GM12878 (cell line): ENCODE results near the gene TIAM1. TPM values are rescaled to one million over a fixed set of nuclear protein-coding genes. Genes with fewer than 3 reads are reported as not detected.

Source experiments
- ATAC-seq: fragments of 200-7000 bp; cut with Tn5 transposase; 3 replicates; pipeline ENCODE4 v1.9.1; 2020; ENCODE audit warnings: mild to moderate bottlenecking, moderate library complexity
- BruUV-seq: library from RNA; stranded (reverse); fragments of 400-500 nt; replicated peaks from 2 replicates; lab custom pipeline; 2021; lab: Mats Ljungman, UMichigan
- CTCF ChIA-PET: fragments of 300-600 bp; sonication (Branson Sonifier 250); formaldehyde crosslinking; extraction: SDS; loops from one replicate; lab custom pipeline; 2021; ENCODE audit warnings: inconsistent platforms; lab: Yijun Ruan, JAX
- POLR2A ChIA-PET: fragments of 350-600 bp; formaldehyde crosslinking; extraction: SDS; loops from one replicate; lab custom pipeline; 2021; ENCODE audit warnings: inconsistent platforms; lab: Charles Lee
- RAD21 ChIA-PET: fragments of 300-600 bp; sonication (Branson Sonifier 250); formaldehyde crosslinking; loops from one replicate; lab custom pipeline; 2023; ENCODE audit warnings: antibody characterized with exemption; ENCODE audit not compliant: unreplicated experiment; lab: Charles Lee
- SMC1A ChIA-PET: fragments of 300-600 bp; sonication (Branson Sonifier 250); formaldehyde crosslinking; loops from one replicate; lab custom pipeline; 2023; ENCODE audit not compliant: unreplicated experiment, uncharacterized antibody; lab: Charles Lee
- DNase-seq: peaks from one replicate; pipeline ENCODE4 v3.0.0-alpha.2; 2011; ENCODE audit warnings: low read depth, low spot score
- FAIRE-seq: peaks from 3 replicates; lab custom pipeline; 2011; peaks lifted over from hg19 to GRCh38; lab: Jason Lieb, UNC
- H2AFZ ChIP-seq: 2 replicates; pipeline ENCODE4 v1.6.0; 2011; ENCODE audit warnings: low read depth, low read length, control low read depth; ENCODE audit not compliant: control insufficient read depth
- H3K27ac ChIP-seq: 2 replicates; pipeline ENCODE4 v1.5.1; 2011; ENCODE audit warnings: control low read depth; ENCODE audit not compliant: control insufficient read depth, insufficient read depth
- H3K27me3 ChIP-seq, 2 experiments: replicated peaks in 1 of 2; 2 replicates each; pipeline versions ENCODE4 v1.6.0 to v1.6.1; 2011; ENCODE audit warnings: low read length in 1 of 2; ENCODE audit not compliant: control insufficient read depth in 2 of 2, insufficient read depth in 2 of 2
- H3K36me3 ChIP-seq, 2 experiments: 2 replicates each; pipeline ENCODE4 v1.5.1; 2011; ENCODE audit warnings: low read length in 1 of 2; ENCODE audit not compliant: control insufficient read depth in 2 of 2, insufficient read depth in 2 of 2
- H3K4me1 ChIP-seq: 2 replicates; pipeline ENCODE4 v1.6.1; 2011; ENCODE audit warnings: mild to moderate bottlenecking, low read length, moderate library complexity, mixed read lengths; ENCODE audit not compliant: control insufficient read depth, insufficient read depth
- H3K4me2 ChIP-seq: 2 replicates; pipeline ENCODE4 v1.6.0; 2011; ENCODE audit warnings: control low read depth; ENCODE audit not compliant: control insufficient read depth, insufficient read depth
- H3K4me3 ChIP-seq: fragments of 200-600 bp; sonication (generic); 2 replicates; pipeline ENCODE4 v1.5.1; 2016
- H3K79me2 ChIP-seq: 2 replicates; pipeline ENCODE4 v1.6.0; 2011; ENCODE audit warnings: low read length; ENCODE audit not compliant: control insufficient read depth, insufficient read depth
- H3K9ac ChIP-seq: 2 replicates; pipeline ENCODE4 v1.8.0; 2011; ENCODE audit warnings: low read length, control low read depth, mixed read lengths; ENCODE audit not compliant: control insufficient read depth, insufficient read depth
- H3K9me3 ChIP-seq: replicated peaks from 3 replicates; pipeline ENCODE4 v1.5.1; 2011; ENCODE audit warnings: mild to moderate bottlenecking, low read length; ENCODE audit not compliant: control insufficient read depth, insufficient read depth
- H4K20me1 ChIP-seq: 2 replicates; pipeline ENCODE4 v1.6.0; 2011; ENCODE audit not compliant: control insufficient read depth, insufficient read depth
- MEF2A ChIP-seq: IDR thresholded peaks from 2 replicates; pipeline ENCODE4 v1.6.1; 2011; ENCODE audit warnings: low read depth, mild to moderate bottlenecking, low read length, moderate library complexity; ENCODE audit not compliant: insufficient read depth
- NBN ChIP-seq: fragments of 450-650 bp; IDR thresholded peaks from 2 replicates; pipeline ENCODE4 v1.6.1; 2016
- NR2C1 ChIP-seq: fragments of 450-650 bp; IDR thresholded peaks from 2 replicates; pipeline ENCODE4 v1.6.1; 2017; ENCODE audit warnings: antibody characterized with exemption, mild to moderate bottlenecking, moderate library complexity
- NR2C2 ChIP-seq: IDR thresholded peaks from 2 replicates; pipeline ENCODE4 v1.6.1; 2011; ENCODE audit warnings: borderline replicate concordance, low read depth; ENCODE audit not compliant: control insufficient read depth, insufficient read length
- PML ChIP-seq: IDR thresholded peaks from 2 replicates; pipeline ENCODE4 v1.6.1; 2012; ENCODE audit warnings: low read length, inconsistent platforms
- WGBS: methylation state at CpG from one replicate; pipeline ENCODE4 v1.1.6; 2016; ENCODE audit warnings: low lambda C conversion rate; ENCODE audit not compliant: insufficient replicate concordance, insufficient coverage; ENCODE audit errors: missing lambda C conversion rate; 5-methylcytosine and 5-hydroxymethylcytosine counted together
- in situ Hi-C: fragments of 300-500 bp; cut with MboI; formaldehyde crosslinking; loops from 9 replicates; pipeline ENCODE4 v1.14.3; 2018; ENCODE audit warnings: mixed read lengths
- intact Hi-C: fragments of 100-400 bp; cut with micrococcal nuclease; formaldehyde crosslinking; loops from one replicate; pipeline ENCODE4 v1.14.2; 2022; ENCODE audit not compliant: unreplicated experiment
- polyA plus RNA-seq, 11 experiments: library from polyadenylated mRNA; depleted of rRNA in 4 of 11; unstranded in 6 of 11; stranded (reverse) in 5 of 11; fragments of >200 nt; fragmentation: Nextera tagmentation in 4 of 11; fragmentation: Illumina TruSeq in 1 of 11; extraction: Ambion mirVana in 4 of 11; extraction: Trizol in 1 of 11; gene quantifications; 1 replicate in 1 of 11; 2 replicates in 10 of 11; pipeline versions ENCODE4 v1.2.1 to v1.2.3, GENCODE V29; 2011 to 2016; ENCODE audit warnings: inconsistent platforms in 2 of 11, missing spikeins in 2 of 11, low read depth in 1 of 11
- total RNA-seq, 4 experiments: library from RNA; depleted of rRNA in 3 of 4; stranded (reverse); fragments of >200 nt in 3 of 4; fragmentation: Illumina TruSeq in 1 of 4; extraction: Trizol in 1 of 4; gene quantifications; 2 replicates each; pipeline versions ENCODE4 v1.2.1 to v1.2.3, GENCODE V29; 2013 to 2021
- TF ChIP-seq, protein P1 (sequence below): fragments of 450-650 bp; IDR thresholded peaks from 2 replicates; pipeline ENCODE4 v1.6.1; 2014; ENCODE audit warnings: mild to moderate bottlenecking
- TF ChIP-seq, protein P2 (sequence below): fragments of 450-650 bp; formaldehyde crosslinking; IDR thresholded peaks from 2 replicates; pipeline ENCODE4 v1.5.0; 2022; ENCODE audit warnings: mild to moderate bottlenecking, missing genetic modification characterization

The TIAM1 gene
- total and polyA plus RNA-seq, 10 of the 15 experiments (the other 5 are each of a cell fraction or from before 2014, with no cell fraction given), result 0.31 to 35.9 (median 0.78) TPM

DNA sequence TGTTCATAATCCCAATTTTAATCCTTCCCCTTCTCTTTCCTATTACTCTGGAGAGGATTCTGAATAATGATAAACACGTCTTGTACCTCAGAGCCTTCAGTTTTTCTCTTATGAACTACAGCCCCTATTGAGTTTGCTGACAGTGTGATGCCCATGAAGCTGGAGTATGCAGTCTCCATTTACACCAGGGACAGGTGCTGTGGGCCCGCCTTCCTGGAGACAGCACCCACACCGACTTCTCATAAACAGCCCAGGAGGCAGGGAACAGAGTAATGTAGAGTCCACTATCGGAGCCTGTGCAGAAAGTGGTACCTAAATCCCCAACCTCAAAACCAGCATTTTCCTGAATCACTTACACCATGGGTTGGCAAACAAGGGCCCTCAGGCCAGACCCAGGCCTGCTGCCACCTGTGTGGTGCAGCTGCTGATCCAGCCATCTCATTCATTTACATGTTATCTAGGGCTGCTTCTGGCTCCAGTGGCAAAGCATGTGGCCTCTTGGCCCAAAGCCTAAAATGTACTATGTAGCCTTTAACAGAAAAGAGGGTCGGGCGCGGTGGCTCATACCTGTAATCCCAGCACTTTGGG lies 210.7 kb downstream of the TIAM1 start:
- H3K4me2 ChIP-seq, result no peak overlapping the region; the same call in none of the 2 replicates
- no peak overlapping the region for H2AFZ ChIP-seq
- ChIA-PET CTCF (interaction anchor here (0.8 to 2.6 kb wide), 8 partner anchors 16 to 447 kb away, joined by 3 to 13 read pairs (median 4); no protein-coding TSS in a partner anchor), SMC1A (interaction anchor here (1.4 to 1.8 kb wide), 4 partner anchors 14 to 36 kb away, joined by 3 to 5 read pairs (median 4); no protein-coding TSS in a partner anchor), POLR2A (interaction anchor here (0.6 kb wide), 1 partner anchor 1447 kb away, joined by 6 read pairs; no protein-coding TSS in a partner anchor), RAD21 (interaction anchor here (1.6 to 1.8 kb wide), 2 partner anchors 24 to 29 kb away, joined by 5 to 11 read pairs; no protein-coding TSS in a partner anchor)
- H3K9ac ChIP-seq, result no peak overlapping the region
- H3K9me3 ChIP-seq, result no peaks in the 10 kb centered on the region; the same call in 2 of the 3 replicates
- no peaks in the 10 kb centered on the region for H3K36me3 ChIP-seq
- H3K4me1 ChIP-seq, result peaks cover 15% of the 10 kb centered on the region
- 0 out of 2 replicates have a peak overlapping the region, but pooled peaks have one; percentile 1 for H3K27ac ChIP-seq
- intact Hi-C loops, result loop anchor here (2.0 kb wide), 1 partner anchor 25 kb away; no protein-coding TSS in a partner anchor
- DNase-seq, result no peak
- no peaks in the 10 kb centered on the region for H3K27me3 ChIP-seq
- 63% methylated on average over 7 of the region's 7 CpGs for WGBS
- peak; percentile 31 for ATAC-seq
- no peaks in the 10 kb centered on the region for H3K79me2 ChIP-seq
- no peak for FAIRE-seq
- no peaks in the 10 kb centered on the region for H4K20me1 ChIP-seq
- TF ChIP-seq NR2C2 (no peak), NBN (no peak), MEF2A (no peak), PML (no peak), NR2C1 (no peak)
- TF ChIP-seq, protein P1, sequence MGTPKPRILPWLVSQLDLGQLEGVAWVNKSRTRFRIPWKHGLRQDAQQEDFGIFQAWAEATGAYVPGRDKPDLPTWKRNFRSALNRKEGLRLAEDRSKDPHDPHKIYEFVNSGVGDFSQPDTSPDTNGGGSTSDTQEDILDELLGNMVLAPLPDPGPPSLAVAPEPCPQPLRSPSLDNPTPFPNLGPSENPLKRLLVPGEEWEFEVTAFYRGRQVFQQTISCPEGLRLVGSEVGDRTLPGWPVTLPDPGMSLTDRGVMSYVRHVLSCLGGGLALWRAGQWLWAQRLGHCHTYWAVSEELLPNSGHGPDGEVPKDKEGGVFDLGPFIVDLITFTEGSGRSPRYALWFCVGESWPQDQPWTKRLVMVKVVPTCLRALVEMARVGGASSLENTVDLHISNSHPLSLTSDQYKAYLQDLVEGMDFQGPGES, result no peak
- TF ChIP-seq, protein P2, sequence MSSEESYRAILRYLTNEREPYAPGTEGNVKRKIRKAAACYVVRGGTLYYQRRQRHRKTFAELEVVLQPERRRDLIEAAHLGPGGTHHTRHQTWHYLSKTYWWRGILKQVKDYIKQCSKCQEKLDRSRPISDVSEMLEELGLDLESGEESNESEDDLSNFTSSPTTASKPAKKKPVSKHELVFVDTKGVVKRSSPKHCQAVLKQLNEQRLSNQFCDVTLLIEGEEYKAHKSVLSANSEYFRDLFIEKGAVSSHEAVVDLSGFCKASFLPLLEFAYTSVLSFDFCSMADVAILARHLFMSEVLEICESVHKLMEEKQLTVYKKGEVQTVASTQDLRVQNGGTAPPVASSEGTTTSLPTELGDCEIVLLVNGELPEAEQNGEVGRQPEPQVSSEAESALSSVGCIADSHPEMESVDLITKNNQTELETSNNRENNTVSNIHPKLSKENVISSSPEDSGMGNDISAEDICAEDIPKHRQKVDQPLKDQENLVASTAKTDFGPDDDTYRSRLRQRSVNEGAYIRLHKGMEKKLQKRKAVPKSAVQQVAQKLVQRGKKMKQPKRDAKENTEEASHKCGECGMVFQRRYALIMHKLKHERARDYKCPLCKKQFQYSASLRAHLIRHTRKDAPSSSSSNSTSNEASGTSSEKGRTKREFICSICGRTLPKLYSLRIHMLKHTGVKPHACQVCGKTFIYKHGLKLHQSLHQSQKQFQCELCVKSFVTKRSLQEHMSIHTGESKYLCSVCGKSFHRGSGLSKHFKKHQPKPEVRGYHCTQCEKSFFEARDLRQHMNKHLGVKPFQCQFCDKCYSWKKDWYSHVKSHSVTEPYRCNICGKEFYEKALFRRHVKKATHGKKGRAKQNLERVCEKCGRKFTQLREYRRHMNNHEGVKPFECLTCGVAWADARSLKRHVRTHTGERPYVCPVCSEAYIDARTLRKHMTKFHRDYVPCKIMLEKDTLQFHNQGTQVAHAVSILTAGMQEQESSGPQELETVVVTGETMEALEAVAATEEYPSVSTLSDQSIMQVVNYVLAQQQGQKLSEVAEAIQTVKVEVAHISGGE (CRISPR knock-in tag), result no peak
- BruUV-seq, result no TSS peak
- in situ Hi-C loops, result no loop called here
- H3K4me3 ChIP-seq, result no peak overlapping the region
